ENCODE measurements around the gene CD7.

GRCh38 chr17:82281076-82281475 lies 36.3 kb downstream of the CD7 start:
- TF ChIP-seq EP300 (IDR thresholded peaks at IDR 0.05) = no peak
- TF ChIP-seq POLR2AphosphoS5 (IDR thresholded peaks at IDR 0.05) = no peak
- no peak for TF ChIP-seq POLR2A (IDR thresholded peaks at IDR 0.05)
